Measurements from ENCODE around the gene GALNT2. TPM values are rescaled to one million over a fixed set of nuclear protein-coding genes. Genes with fewer than 3 reads are reported as not detected.

Gene GALNT2
- total and polyA plus RNA-seq, 10 of the 15 experiments (the other 5 are each of a cell fraction or from before 2014, with no cell fraction given) = 0.52 to 27.7 (median 16.3) TPM

- BruUV-seq (replicated peaks) = no TSS peak
- 85% methylated on average over 7 of the region's 7 CpGs for WGBS (ENCODE audit: insufficient coverage, insufficient replicate concordance, low lambda C conversion rate, missing lambda C conversion rate)
- H3K36me3 ChIP-seq (ENCODE audit: control insufficient read depth in 2 of 2, insufficient read depth in 2 of 2, low read length in 1 of 2) = peaks cover 3 to 7% of the 10 kb centered on the region in 2 experiments; a peak in 3 of 4 replicates
- ATAC-seq = no peak
- no peak overlapping the region for H3K27ac ChIP-seq (ENCODE audit: control insufficient read depth, insufficient read depth)
- peaks cover 17% of the 10 kb centered on the region for H3K4me1 ChIP-seq (ENCODE audit: control insufficient read depth, insufficient read depth, low read length)
- no peaks in the 10 kb centered on the region for H3K27me3 ChIP-seq (replicated peaks in 1 of 2; ENCODE audit: control insufficient read depth in 2 of 2, insufficient read depth in 2 of 2, low read length in 1 of 2)
- RAD21 ChIA-PET (ENCODE audit: unreplicated experiment) = no interaction called here
- in situ Hi-C loops (cut with MboI) = no loop called here
- no peak overlapping the region for H3K4me3 ChIP-seq
- no peaks in the 10 kb centered on the region for H3K79me2 ChIP-seq (ENCODE audit: control insufficient read depth, insufficient read depth, low read length)
- no peak overlapping the region for H2AFZ ChIP-seq (ENCODE audit: control insufficient read depth, low read depth, low read length)
- H3K9me3 ChIP-seq (replicated peaks; ENCODE audit: control insufficient read depth, insufficient read depth, low read length) = no peaks in the 10 kb centered on the region
- POLR2A ChIA-PET = no interaction called here
- intact Hi-C loops (cut with micrococcal nuclease; ENCODE audit: unreplicated experiment) = no loop called here
- no peak overlapping the region for H3K4me2 ChIP-seq (ENCODE audit: control insufficient read depth, insufficient read depth)
- no peak for FAIRE-seq
- no peak overlapping the region for H3K9ac ChIP-seq (ENCODE audit: control insufficient read depth, insufficient read depth, low read length)
- no peak for DNase-seq (ENCODE audit: low read depth, low spot score)
- no peaks in the 10 kb centered on the region for H4K20me1 ChIP-seq (ENCODE audit: control insufficient read depth, insufficient read depth)
- SMC1A ChIA-PET (ENCODE audit: uncharacterized antibody, unreplicated experiment) = no interaction called here
- TF ChIP-seq RCOR1 (conservative IDR thresholded peaks at IDR 0.05; ENCODE audit: low read depth, low read length) = no peak
- no peak for TF ChIP-seq JUND (IDR thresholded peaks at IDR 0.05; ENCODE audit: low read depth, low read length)
- no peak for TF ChIP-seq LARP7 (IDR thresholded peaks at IDR 0.05)
- TF ChIP-seq, protein P1, sequence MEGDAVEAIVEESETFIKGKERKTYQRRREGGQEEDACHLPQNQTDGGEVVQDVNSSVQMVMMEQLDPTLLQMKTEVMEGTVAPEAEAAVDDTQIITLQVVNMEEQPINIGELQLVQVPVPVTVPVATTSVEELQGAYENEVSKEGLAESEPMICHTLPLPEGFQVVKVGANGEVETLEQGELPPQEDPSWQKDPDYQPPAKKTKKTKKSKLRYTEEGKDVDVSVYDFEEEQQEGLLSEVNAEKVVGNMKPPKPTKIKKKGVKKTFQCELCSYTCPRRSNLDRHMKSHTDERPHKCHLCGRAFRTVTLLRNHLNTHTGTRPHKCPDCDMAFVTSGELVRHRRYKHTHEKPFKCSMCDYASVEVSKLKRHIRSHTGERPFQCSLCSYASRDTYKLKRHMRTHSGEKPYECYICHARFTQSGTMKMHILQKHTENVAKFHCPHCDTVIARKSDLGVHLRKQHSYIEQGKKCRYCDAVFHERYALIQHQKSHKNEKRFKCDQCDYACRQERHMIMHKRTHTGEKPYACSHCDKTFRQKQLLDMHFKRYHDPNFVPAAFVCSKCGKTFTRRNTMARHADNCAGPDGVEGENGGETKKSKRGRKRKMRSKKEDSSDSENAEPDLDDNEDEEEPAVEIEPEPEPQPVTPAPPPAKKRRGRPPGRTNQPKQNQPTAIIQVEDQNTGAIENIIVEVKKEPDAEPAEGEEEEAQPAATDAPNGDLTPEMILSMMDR (IDR thresholded peaks at IDR 0.05 in 2 of 3, conservative IDR thresholded peaks at IDR 0.05 in 1 of 3; ENCODE audit: control insufficient read depth in 2 of 3, extremely low read depth in 1 of 3, insufficient read depth in 1 of 3, low read depth in 3 of 3, low read length in 3 of 3) = no peak
- TF ChIP-seq NFYB (IDR thresholded peaks at IDR 0.05; ENCODE audit: insufficient read depth, low read depth, low read length) = no peak
- no peak for TF ChIP-seq BCL11A (IDR thresholded peaks at IDR 0.05; ENCODE audit: low read depth, low read length)
- no peak for TF ChIP-seq E2F8 (IDR thresholded peaks at IDR 0.05; ENCODE audit: low read depth, partially characterized antibody)
- TF ChIP-seq, protein P2, sequence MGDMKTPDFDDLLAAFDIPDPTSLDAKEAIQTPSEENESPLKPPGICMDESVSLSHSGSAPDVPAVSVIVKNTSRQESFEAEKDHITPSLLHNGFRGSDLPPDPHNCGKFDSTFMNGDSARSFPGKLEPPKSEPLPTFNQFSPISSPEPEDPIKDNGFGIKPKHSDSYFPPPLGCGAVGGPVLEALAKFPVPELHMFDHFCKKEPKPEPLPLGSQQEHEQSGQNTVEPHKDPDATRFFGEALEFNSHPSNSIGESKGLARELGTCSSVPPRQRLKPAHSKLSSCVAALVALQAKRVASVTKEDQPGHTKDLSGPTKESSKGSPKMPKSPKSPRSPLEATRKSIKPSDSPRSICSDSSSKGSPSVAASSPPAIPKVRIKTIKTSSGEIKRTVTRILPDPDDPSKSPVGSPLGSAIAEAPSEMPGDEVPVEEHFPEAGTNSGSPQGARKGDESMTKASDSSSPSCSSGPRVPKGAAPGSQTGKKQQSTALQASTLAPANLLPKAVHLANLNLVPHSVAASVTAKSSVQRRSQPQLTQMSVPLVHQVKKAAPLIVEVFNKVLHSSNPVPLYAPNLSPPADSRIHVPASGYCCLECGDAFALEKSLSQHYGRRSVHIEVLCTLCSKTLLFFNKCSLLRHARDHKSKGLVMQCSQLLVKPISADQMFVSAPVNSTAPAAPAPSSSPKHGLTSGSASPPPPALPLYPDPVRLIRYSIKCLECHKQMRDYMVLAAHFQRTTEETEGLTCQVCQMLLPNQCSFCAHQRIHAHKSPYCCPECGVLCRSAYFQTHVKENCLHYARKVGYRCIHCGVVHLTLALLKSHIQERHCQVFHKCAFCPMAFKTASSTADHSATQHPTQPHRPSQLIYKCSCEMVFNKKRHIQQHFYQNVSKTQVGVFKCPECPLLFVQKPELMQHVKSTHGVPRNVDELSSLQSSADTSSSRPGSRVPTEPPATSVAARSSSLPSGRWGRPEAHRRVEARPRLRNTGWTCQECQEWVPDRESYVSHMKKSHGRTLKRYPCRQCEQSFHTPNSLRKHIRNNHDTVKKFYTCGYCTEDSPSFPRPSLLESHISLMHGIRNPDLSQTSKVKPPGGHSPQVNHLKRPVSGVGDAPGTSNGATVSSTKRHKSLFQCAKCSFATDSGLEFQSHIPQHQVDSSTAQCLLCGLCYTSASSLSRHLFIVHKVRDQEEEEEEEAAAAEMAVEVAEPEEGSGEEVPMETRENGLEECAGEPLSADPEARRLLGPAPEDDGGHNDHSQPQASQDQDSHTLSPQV (IDR thresholded peaks at IDR 0.05) = no peak
- TF ChIP-seq PAX8 (IDR thresholded peaks at IDR 0.05) = no peak
- no peak for TF ChIP-seq YBX1 (IDR thresholded peaks at IDR 0.05)
- no peak for TF ChIP-seq TCF7 (IDR thresholded peaks at IDR 0.05; ENCODE audit: borderline replicate concordance)
- TF ChIP-seq SPI1 (IDR thresholded peaks at IDR 0.05; ENCODE audit: borderline replicate concordance, insufficient read depth, low read depth, low read length) = no peak
- TF ChIP-seq MTA3 (IDR thresholded peaks at IDR 0.05; ENCODE audit: borderline replicate concordance, low read length) = no peak
- TF ChIP-seq NR2F1 (conservative IDR thresholded peaks at IDR 0.05) = no peak
- CTCF ChIA-PET = interaction anchor here (1.0 to 1.6 kb wide), 2 partner anchors 28 to 557 kb away, joined by 3 to 4 read pairs; no protein-coding TSS in a partner anchor
These were observed 206.2 kb downstream of the GALNT2 start for GRCh38 chr1:230273141-230273710.
